Cortex of kidney (tissue), 1 donor: Measurements from ENCODE around the gene ODAD3.
"Not testable (repeated sequence)": the region's sequence is repeated elsewhere in the genome, so short reads cannot be mapped to it uniquely, and the experiment has no call there.

Experiments used
- DNase-seq: peaks from one replicate; lab custom pipeline; 2025; lab: John Stamatoyannopoulos, UW

ODAD3 gene

GRCh38 chr19:11460207-11460606 is 25.3 kb upstream of the ODAD3 start:
- no peak for DNase-seq

- DNase-seq: not testable (repeated sequence)
Measured at GRCh38 chr19:11458912-11459311, 24.0 kb upstream of the ODAD3 start.

DNA sequence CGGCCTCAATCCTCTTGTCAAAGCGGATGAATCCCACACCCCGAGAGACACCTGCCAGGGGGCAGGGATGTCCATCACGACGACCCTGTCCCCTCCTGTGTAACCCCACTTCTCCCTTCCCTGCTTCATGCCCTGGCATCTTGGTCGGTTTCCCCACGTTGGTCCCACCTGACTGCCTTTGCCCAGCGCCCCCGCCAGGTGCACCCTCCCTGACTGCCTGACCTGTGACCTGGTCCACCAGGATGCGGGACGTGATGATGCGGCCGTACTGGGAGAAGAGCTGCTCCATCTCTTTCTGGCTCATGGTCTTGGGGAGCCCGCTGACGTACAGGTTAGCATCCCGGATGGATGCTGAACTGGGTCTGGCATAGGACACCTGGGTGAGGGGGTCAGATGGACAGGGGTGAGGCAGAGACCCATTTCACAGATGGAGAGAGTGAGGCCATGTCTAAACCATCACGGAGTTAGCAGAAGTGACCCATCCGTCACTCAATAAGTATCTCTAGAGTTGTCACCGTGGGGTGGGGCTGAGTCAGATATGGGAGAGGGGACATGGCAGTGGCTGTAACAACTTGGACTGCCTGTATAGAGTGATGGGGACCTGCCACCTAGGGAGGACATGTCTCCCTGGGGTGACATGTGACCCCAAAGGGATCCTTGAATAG is 23.4 kb upstream of the ODAD3 start:
- DNase-seq: no peak

DNA sequence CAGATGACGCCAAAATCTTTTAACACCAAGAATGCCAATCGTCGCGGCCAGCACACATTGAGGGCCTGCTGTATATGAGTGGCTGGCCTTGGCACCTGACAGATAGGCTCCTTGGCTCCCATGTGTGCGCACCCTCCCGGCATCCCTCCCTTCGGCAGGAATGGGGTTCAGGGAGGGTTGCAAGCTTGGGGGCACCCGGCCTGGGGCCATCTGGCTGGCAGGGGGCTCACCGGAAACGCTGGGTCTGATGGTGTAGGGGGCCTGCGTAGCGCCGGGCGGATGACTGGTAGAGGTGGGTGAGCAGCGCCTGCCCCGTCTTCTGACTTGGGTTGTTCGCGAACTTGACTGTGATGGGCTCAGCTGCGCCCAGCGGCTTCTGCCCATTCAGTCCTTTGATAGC is 22.9 kb upstream of the ODAD3 start:
- DNase-seq: no peak

GRCh38 chr19:11457115-11457514 is 22.2 kb upstream of the ODAD3 start:
- no peak for DNase-seq

- DNase-seq: no peak
Measured at GRCh38 chr19:11456659-11457058, 21.7 kb upstream of the ODAD3 start.

- DNase-seq: not testable (repeated sequence)
Measured at GRCh38 chr19:11455233-11455554, 20.3 kb upstream of the ODAD3 start.

GRCh38 chr19:11453468-11454341 is 18.8 kb upstream of the ODAD3 start:
- DNase-seq: no peak

GRCh38 chr19:11452620-11453310 is 17.8 kb upstream of the ODAD3 start:
- no peak for DNase-seq

DNA sequence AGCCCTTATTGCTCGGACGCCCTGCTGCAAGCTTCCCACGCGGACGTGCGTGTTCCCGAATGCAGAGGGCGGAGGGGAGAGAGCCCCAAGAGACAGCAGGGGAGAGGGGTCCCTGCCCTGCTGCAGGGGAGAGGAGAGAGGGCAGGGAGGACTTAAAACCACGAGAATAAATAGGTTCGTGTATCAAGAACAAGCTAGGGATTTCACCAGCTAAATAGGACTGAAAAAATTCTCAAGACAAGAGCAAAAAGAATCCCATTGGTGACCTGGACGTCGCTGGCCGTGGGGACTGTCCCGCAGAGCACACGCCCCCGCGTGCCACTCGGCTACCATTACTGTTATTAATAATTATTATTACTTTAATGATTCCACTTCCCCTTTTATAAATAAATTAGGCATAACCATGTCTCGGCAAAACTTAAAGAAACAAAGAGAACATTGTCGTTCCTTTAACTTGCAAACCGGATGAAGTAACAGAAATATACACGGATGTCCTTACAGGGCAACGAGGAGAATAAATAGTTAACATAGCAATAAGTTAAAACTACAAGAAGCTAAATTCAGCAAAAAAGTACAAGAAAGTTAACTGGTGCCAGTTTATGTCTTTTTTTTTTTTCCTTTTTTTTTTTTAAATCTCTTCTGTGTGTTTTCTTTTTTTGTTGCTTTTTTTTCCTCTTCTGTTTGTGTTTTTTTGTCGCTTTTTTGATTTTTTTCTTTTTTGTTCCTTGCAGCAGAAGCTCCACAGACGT is 17.1 kb upstream of the ODAD3 start:
- DNase-seq: no peak

DNA sequence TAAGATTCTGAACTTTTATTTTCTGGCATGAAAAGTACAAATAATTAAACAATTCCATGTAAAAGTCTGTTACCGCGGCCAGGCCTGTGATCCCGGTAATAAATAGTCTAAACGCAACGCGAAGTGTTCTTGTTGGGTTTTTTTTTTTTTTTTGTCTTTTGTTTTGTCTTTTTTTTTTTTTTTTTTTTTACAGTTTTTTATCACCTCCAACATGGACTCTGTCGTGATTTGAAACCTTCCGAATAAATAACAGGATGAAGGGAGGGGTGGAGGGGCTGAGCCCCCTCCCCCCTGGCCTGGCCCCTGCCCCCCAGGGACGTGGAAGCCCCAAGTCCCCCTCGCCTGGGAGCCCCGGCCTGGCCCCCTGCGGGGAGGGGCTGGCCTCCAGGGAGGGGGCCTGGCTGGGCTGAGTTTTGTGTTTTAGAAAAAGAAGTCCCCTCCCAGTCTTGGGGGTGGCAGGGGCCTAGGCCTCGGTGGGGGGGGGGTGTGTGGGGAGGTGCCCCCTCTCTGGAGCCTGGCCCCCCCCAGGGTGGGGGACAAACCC is 16.5 kb upstream of the ODAD3 start:
- DNase-seq: no peak

- no peak for DNase-seq
Measured at GRCh38 chr19:11450570-11451326, 15.8 kb upstream of the ODAD3 start.

DNA sequence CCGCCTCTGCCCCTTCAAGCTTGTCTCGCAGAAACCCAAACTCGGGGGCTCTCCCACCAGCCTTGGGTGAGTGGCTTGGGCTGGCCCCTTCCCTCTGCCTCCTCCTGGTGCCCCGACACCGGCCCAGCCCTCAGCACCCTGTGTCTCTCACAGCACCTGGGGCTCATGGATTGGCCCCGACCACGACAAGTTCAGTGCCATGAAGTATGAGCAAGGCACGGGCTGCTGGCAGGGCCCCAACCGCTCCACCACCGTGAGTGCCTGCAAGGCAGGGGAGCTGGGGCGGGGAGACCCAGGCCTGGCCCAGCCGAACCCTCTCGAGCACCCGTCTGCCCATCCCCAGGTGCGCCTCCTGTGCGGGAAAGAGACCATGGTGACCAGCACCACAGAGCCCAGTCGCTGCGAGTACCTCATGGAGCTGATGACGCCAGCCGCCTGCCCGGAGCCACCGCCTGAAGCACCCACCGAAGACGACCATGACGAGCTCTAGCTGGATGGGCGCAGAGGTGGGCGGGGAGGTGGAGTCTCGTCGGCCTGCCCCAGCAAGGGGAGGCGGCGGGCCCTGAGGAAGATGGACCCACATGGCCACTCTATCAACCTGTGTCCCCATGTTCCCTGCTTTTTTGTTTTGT is 14.1 kb upstream of the ODAD3 start:
- no peak for DNase-seq

- DNase-seq: no peak
Measured at GRCh38 chr19:11448410-11448809, 13.5 kb upstream of the ODAD3 start.

DNA sequence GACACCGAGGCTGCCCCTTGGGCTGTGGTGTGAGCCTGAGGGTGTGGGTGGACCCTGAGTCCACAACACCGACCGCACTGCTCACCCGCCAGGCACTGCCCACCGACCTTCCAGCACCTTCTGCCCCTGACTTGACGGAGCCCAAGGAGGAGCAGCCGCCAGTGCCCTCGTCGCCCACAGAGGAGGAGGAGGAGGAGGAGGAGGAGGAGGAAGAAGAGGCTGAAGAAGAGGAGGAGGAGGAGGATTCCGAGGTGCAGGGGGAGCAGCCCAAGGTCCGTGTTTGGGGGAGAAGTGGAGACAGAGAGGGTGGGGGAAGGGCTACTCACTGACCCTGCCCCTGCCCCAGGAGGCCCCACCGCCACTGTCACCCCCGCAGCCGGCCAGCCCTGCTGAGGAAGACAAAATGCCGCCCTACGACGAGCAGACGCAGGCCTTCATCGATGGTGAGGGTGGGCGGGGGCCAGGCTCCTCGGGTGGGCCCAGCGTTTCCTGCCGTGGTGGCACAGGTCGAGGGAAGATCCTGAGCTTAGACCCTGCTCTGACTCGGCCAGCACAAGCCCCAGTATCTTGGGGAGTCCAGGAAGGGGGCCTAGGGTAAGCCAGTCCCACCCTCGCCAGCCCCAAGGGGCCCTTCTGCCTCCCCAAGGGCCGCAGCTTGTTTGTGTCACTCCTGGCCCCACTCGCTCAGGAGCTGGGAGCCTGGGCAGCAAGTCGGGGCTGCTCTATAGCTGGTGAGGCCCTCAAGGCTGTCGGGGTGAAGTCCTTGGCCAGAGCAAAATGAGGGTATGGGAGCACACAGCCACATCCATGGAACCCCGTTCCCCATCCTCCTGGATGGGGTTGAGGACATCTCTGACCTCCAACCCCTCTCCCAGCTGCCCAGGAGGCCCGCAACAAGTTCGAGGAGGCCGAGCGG is 12.7 kb upstream of the ODAD3 start:
- DNase-seq: no peak

DNA sequence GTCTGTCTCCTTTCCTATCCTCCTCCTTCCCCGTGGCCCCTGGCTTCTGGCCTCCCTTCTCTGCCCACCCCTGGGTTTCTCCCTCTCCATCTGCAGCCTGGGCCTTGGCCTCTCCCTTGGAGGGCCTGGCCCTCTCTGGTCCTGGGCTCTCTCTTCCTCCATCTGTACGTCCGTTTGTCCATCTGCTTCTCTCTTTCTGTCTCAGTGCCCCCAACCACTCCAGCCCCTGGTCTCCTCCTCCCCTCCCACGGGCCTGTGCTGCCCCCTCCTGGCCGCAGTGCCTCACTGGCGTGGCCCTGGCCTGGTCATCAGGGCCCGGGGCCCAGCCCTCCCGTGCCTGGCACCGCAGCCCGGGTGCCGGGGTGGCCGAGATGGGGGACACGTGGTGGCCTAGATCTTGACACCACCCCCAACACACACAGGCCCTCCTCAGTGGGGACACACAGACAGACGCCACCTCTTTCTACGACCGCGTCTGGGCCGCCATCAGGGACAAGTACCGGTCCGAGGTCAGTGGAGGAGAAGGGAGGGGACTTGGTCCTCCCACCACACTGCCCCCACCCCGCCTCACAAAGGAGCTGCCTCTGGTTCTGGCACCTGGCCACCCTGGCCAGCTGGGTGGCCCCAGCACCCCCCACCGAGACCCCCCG is 11.9 kb upstream of the ODAD3 start:
- no peak for DNase-seq

- DNase-seq: no peak
Measured at GRCh38 chr19:11446271-11446651, 11.3 kb upstream of the ODAD3 start.

DNA sequence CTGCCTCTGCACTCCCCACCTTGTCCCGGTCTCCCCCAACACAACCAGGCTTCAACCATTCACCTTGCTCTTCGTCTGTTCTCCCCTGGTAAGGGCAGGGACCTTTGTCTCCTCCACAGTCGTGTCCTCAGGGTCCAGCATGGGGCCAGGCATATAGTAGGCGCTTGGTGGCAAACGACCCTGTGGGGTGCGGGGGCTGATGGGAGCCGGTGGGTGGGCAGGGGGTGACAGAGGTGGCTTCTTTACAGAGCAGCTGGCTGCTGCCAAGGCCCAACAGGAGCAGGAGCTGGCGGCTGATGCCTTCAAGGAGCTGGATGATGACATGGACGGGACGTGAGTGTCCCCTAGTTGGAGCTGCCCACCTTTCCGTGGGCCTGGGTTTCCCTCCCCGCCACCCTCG is 10.2 kb upstream of the ODAD3 start:
- DNase-seq: no peak

DNA sequence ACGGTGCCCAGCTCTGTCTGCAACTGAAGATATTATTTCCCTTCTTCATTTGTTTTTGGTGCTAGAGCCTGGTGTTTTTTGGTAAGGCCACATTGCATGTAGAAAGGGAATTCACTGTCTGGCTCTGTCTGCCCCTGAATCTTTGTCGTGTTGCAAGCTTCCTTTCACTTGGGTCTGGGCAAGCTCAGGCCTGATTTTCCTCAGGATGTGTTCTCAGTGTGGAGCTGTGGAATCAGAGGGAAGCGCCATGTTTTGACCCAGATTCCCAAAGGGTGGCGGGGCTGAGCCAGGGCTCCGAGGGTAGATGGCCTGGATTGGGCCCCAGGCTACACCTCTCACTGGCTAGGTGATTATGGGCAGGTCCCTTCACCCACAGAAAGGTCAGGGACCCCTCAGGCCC is 9.1 kb upstream of the ODAD3 start:
- no peak for DNase-seq
